Fibroblast of lung (primary cell): Measurements from ENCODE around the gene SCD5. TPM values are rescaled to one million over a fixed set of nuclear protein-coding genes. Genes with fewer than 3 reads are reported as not detected.

Source experiments
- DNase-seq, 2 donors: peaks; one replicate each; pipeline versions ENCODE4 v3.0.0 to v3.0.0-alpha.2; 2010; ENCODE audit warnings: low read depth in 2 of 2
- H2AFZ ChIP-seq: 2 replicates; pipeline ENCODE4 v1.5.1; 2012; ENCODE audit warnings: low read length, control low read depth, inconsistent platforms
- H3K27ac ChIP-seq: 2 replicates; pipeline ENCODE4 v1.5.1; 2011; ENCODE audit warnings: low read length, control low read depth; ENCODE audit not compliant: insufficient read depth
- H3K27me3 ChIP-seq: 2 replicates; pipeline ENCODE4 v1.5.1; 2011; ENCODE audit warnings: mild to moderate bottlenecking, low read length; ENCODE audit not compliant: control insufficient read depth, insufficient read depth
- H3K36me3 ChIP-seq: 2 replicates; pipeline ENCODE4 v1.5.1; 2011; ENCODE audit warnings: low read length; ENCODE audit not compliant: control insufficient read depth, insufficient read depth
- H3K4me1 ChIP-seq: 2 replicates; pipeline ENCODE4 v1.5.1; 2011; ENCODE audit warnings: low read length; ENCODE audit not compliant: control insufficient read depth, insufficient read depth; ENCODE audit errors: extremely low read depth
- H3K4me2 ChIP-seq: 2 replicates; pipeline ENCODE4 v1.5.1; 2011; ENCODE audit warnings: low read length, control low read depth; ENCODE audit not compliant: insufficient read depth; ENCODE audit errors: extremely low read depth
- H3K4me3 ChIP-seq, 4 experiments: fragments of 200-600 bp in 1 of 4; sonication (generic) in 1 of 4; replicated peaks in 1 of 4; 2 replicates each; pipeline ENCODE4 v1.5.1; 2011 to 2016; ENCODE audit warnings: low read length in 4 of 4, low read depth in 3 of 4, mild to moderate bottlenecking in 3 of 4, control low read depth in 2 of 4, inconsistent platforms in 1 of 4, mixed read lengths in 1 of 4; ENCODE audit not compliant: insufficient read depth in 1 of 4; ENCODE audit errors: control extremely low read depth in 1 of 4
- H3K79me2 ChIP-seq: 2 replicates; pipeline ENCODE4 v1.5.1; 2012; ENCODE audit warnings: mild to moderate bottlenecking, low read length, inconsistent platforms; ENCODE audit not compliant: control insufficient read depth, insufficient read depth
- H3K9ac ChIP-seq: 2 replicates; pipeline ENCODE4 v1.5.1; 2011; ENCODE audit warnings: mild to moderate bottlenecking, low read length, control low read depth; ENCODE audit not compliant: insufficient read depth
- H3K9me3 ChIP-seq: 2 replicates; pipeline ENCODE4 v1.5.1; 2012; ENCODE audit warnings: low read depth, low read length; ENCODE audit not compliant: control insufficient read depth, insufficient read depth
- H4K20me1 ChIP-seq: 2 replicates; pipeline ENCODE4 v1.5.1; 2011; ENCODE audit warnings: low read length; ENCODE audit not compliant: control insufficient read depth, insufficient read depth; ENCODE audit errors: extremely low read depth
- CTCF ChIP-seq, 2 donors: IDR thresholded peaks in 1 of 2; conservative IDR thresholded peaks in 1 of 2; 1 replicate in 1 of 2; 2 replicates in 1 of 2; pipeline ENCODE4 v1.5.1; 2011 to 2012; ENCODE audit warnings: low read length in 2 of 2, control low read depth in 1 of 2, inconsistent platforms in 1 of 2, low read depth in 1 of 2, mild to moderate bottlenecking in 1 of 2
- EZH2 ChIP-seq: IDR thresholded peaks from 2 replicates; pipeline ENCODE4 v1.5.1; 2012; ENCODE audit warnings: low read length, control low read depth, mild to moderate bottlenecking; ENCODE audit errors: missing control alignments
- polyA plus RNA-seq, 2 donors: library from polyadenylated mRNA; depleted of rRNA in 1 of 2; stranded (reverse) in 1 of 2; unstranded in 1 of 2; fragments of >200 nt; gene quantifications; 2 replicates each; pipeline ENCODE4 v1.2.1, GENCODE V29; 2011 to 2012; ENCODE audit warnings: missing spikeins in 1 of 2
- total RNA-seq: library from RNA; depleted of rRNA; stranded (reverse); fragments of >200 nt; gene quantifications from 2 replicates; pipeline ENCODE4 v1.2.1, GENCODE V29; 2014

SCD5 gene
- total and polyA plus RNA-seq, 2 donors (not counting 1 experiment from before 2014, with no cell fraction given): 4.9 to 11.4 TPM

- H2AFZ ChIP-seq: no peak overlapping the region
- H3K36me3 ChIP-seq: no peaks in the 10 kb centered on the region
- no peak for DNase-seq
- H3K4me3 ChIP-seq: no peak overlapping the region
- H3K79me2 ChIP-seq: no peaks in the 10 kb centered on the region
- no peaks in the 10 kb centered on the region for H3K4me1 ChIP-seq
- TF ChIP-seq EZH2 (no peak), CTCF (conservative IDR thresholded peaks at IDR 0.05 in 1 of 2, IDR thresholded peaks at IDR 0.05 in 1 of 2; ENCODE audit: low read depth in 1 of 2, low read length in 2 of 2) (no peak)
- H4K20me1 ChIP-seq: no peaks in the 10 kb centered on the region
- H3K27ac ChIP-seq: no peak overlapping the region
- no peaks in the 10 kb centered on the region for H3K9me3 ChIP-seq
- H3K27me3 ChIP-seq: no peaks in the 10 kb centered on the region
- H3K9ac ChIP-seq: no peak overlapping the region
- no peak overlapping the region for H3K4me2 ChIP-seq
Measured at GRCh38 chr4:82638479-82638878, 160.1 kb downstream of the SCD5 start.

GRCh38 chr4:82630079-82630478 lies 168.5 kb downstream of the SCD5 start:
- no peak overlapping the region for H2AFZ ChIP-seq
- H3K27me3 ChIP-seq: no peaks in the 10 kb centered on the region
- TF ChIP-seq CTCF (conservative IDR thresholded peaks at IDR 0.05 in 1 of 2, IDR thresholded peaks at IDR 0.05 in 1 of 2; ENCODE audit: low read depth in 1 of 2, low read length in 2 of 2): no peak
- TF ChIP-seq EZH2: no peak
- H3K27ac ChIP-seq: no peak overlapping the region
- H3K79me2 ChIP-seq: no peaks in the 10 kb centered on the region
- no peaks in the 10 kb centered on the region for H3K4me1 ChIP-seq
- DNase-seq: no peak
- H3K4me3 ChIP-seq: no peak overlapping the region
- H3K9me3 ChIP-seq: no peaks in the 10 kb centered on the region
- no peaks in the 10 kb centered on the region for H3K36me3 ChIP-seq
- no peaks in the 10 kb centered on the region for H4K20me1 ChIP-seq
- no peak overlapping the region for H3K4me2 ChIP-seq
- H3K9ac ChIP-seq: no peak overlapping the region

- Histone ChIP-seq H2AFZ (no peak overlapping the region), H4K20me1 (no peaks in the 10 kb centered on the region), H3K9ac (no peak overlapping the region), H3K4me2 (no peak overlapping the region), H3K27me3 (no peaks in the 10 kb centered on the region), H3K27ac (no peak overlapping the region), H3K79me2 (no peaks in the 10 kb centered on the region), H3K9me3 (no peaks in the 10 kb centered on the region), H3K36me3 (no peaks in the 10 kb centered on the region), H3K4me1 (no peaks in the 10 kb centered on the region), H3K4me3 (no peak overlapping the region)
- DNase-seq: no peak
- TF ChIP-seq CTCF (conservative IDR thresholded peaks at IDR 0.05 in 1 of 2, IDR thresholded peaks at IDR 0.05 in 1 of 2; ENCODE audit: low read depth in 1 of 2, low read length in 2 of 2) (no peak), EZH2 (no peak)
Measured at GRCh38 chr4:82629238-82630000, 169.2 kb downstream of the SCD5 start.
